SK-N-SH (cell line): ENCODE data around the gene TMEM163. TPM values are rescaled to one million over a fixed set of nuclear protein-coding genes. Genes with fewer than 3 reads are reported as not detected.

Source experiments
- CTCF ChIA-PET: fragments of 300-600, 350-600 bp; formaldehyde crosslinking; extraction: SDS; loops from one replicate; lab custom pipeline; 2021; lab: Yijun Ruan, JAX
- POLR2A ChIA-PET: fragments of 350-600 bp; sonication (Branson Sonifier 250); formaldehyde crosslinking; extraction: SDS; loops from one replicate; lab custom pipeline; 2020; ENCODE audit warnings: antibody characterized with exemption, inconsistent platforms; lab: Yijun Ruan, JAX
- DNase-seq: peaks from one replicate; pipeline ENCODE4 v3.0.0; 2012
- H2AFZ ChIP-seq: fragments of 200-600 bp; sonication (generic); 2 replicates; pipeline ENCODE4 v1.8.1; 2016; ENCODE audit warnings: antibody characterized with exemption, mild to moderate bottlenecking, low read depth
- H3F3A ChIP-seq: fragments of 200-600 bp; sonication (generic); replicated peaks from 2 replicates; pipeline ENCODE3; 2016; ENCODE audit warnings: antibody characterized with exemption, mild to moderate bottlenecking; ENCODE audit not compliant: insufficient read depth
- H3K27ac ChIP-seq, 2 experiments: fragments of 200-500 bp in 1 of 2; fragments of 200-600 bp in 1 of 2; sonication (Bioruptor generic) in 1 of 2; sonication (generic), shearing (Covaris generic) in 1 of 2; 2 replicates each; pipeline versions ENCODE4 v1.5.1 to v1.6.1; 2014 to 2016; ENCODE audit warnings: low read depth in 2 of 2, inconsistent platforms in 1 of 2, low read length in 1 of 2, mild to moderate bottlenecking in 1 of 2, mixed read lengths in 1 of 2
- H3K27me3 ChIP-seq: fragments of 200-600 bp; sonication (generic), shearing (Covaris generic); 2 replicates; pipeline ENCODE4 v1.6.1; 2016; ENCODE audit warnings: mixed run types; ENCODE audit not compliant: insufficient read depth
- H3K36me3 ChIP-seq, 2 experiments: fragments of 200-500 bp in 1 of 2; fragments of 200-600 bp in 1 of 2; sonication (Bioruptor generic) in 1 of 2; sonication (generic) in 1 of 2; replicated peaks in 1 of 2; 2 replicates each; pipeline versions ENCODE3 to v1.5.1; 2014 to 2016; ENCODE audit warnings: low read length in 1 of 2, mild to moderate bottlenecking in 1 of 2; ENCODE audit not compliant: insufficient read depth in 2 of 2, control insufficient read depth in 1 of 2
- H3K4me1 ChIP-seq, 2 experiments: fragments of 200-500 bp in 1 of 2; fragments of 200-600 bp in 1 of 2; sonication (Bioruptor generic) in 1 of 2; sonication (generic), shearing (Covaris generic) in 1 of 2; 2 replicates each; pipeline versions ENCODE4 v1.5.1 to v1.6.1; 2014 to 2016; ENCODE audit warnings: low read depth in 1 of 2, low read length in 1 of 2, mixed run types in 1 of 2; ENCODE audit not compliant: insufficient read depth in 2 of 2, control insufficient read depth in 1 of 2
- H3K4me2 ChIP-seq: fragments of 200-600 bp; sonication (generic), shearing (Covaris generic); 2 replicates; pipeline ENCODE4 v1.6.1; 2017; ENCODE audit warnings: mixed run types
- H3K4me3 ChIP-seq, 2 experiments: fragments of 200-500 bp in 1 of 2; fragments of 200-600 bp in 1 of 2; sonication (Bioruptor generic) in 1 of 2; sonication (generic), shearing (Covaris generic) in 1 of 2; 2 replicates each; pipeline versions ENCODE4 v1.5.1 to v1.8.1; 2014 to 2016; ENCODE audit warnings: low read depth in 2 of 2, inconsistent platforms in 1 of 2, low read length in 1 of 2, mild to moderate bottlenecking in 1 of 2, mixed read lengths in 1 of 2, moderate library complexity in 1 of 2
- H3K79me2 ChIP-seq: fragments of 200-600 bp; sonication (generic); 2 replicates; pipeline ENCODE4 v1.8.1; 2017; ENCODE audit warnings: mild to moderate bottlenecking; ENCODE audit not compliant: insufficient read depth
- H3K9ac ChIP-seq: fragments of 200-600 bp; sonication (generic); 2 replicates; pipeline ENCODE4 v1.6.1; 2017; ENCODE audit warnings: mixed run types
- H3K9me2 ChIP-seq: fragments of 200-600 bp; sonication (generic); 2 replicates; pipeline ENCODE4 v1.6.1; 2017; ENCODE audit warnings: mixed run types
- H3K9me3 ChIP-seq: fragments of 200-600 bp; sonication (generic); 2 replicates; pipeline ENCODE4 v1.6.1; 2017; ENCODE audit warnings: mixed run types, mild to moderate bottlenecking, moderate library complexity
- H4K20me1 ChIP-seq: fragments of 200-600 bp; sonication (generic); 2 replicates; pipeline ENCODE4 v1.6.1; 2017; ENCODE audit warnings: mild to moderate bottlenecking, mixed run types; ENCODE audit not compliant: insufficient read depth
- CHD2 ChIP-seq: fragments of 150-350 bp; IDR thresholded peaks from 2 replicates; pipeline ENCODE4 v1.6.1; 2018; ENCODE audit warnings: low read length; ENCODE audit not compliant: partially characterized antibody
- EP300 ChIP-seq, 2 experiments: IDR thresholded peaks; 2 replicates each; pipeline versions ENCODE4 v1.4.0 to v1.6.1; 2012; ENCODE audit warnings: borderline replicate concordance in 1 of 2, low read depth in 1 of 2, low read length in 1 of 2
- GABPA ChIP-seq: IDR thresholded peaks from 2 replicates; pipeline ENCODE4 v1.4.0; 2012; ENCODE audit warnings: low read depth, mild to moderate bottlenecking
- GATA2 ChIP-seq: sonication (generic); formaldehyde crosslinking; IDR thresholded peaks from 2 replicates; pipeline ENCODE4 v1.5.0; 2020; ENCODE audit warnings: mild to moderate bottlenecking, missing genetic modification reagents
- MAX ChIP-seq: IDR thresholded peaks from 2 replicates; pipeline ENCODE4 v1.4.0; 2012; ENCODE audit warnings: low read depth
- NRF1 ChIP-seq: IDR thresholded peaks from 2 replicates; pipeline ENCODE4 v1.6.1; 2012; ENCODE audit warnings: low read depth, mild to moderate bottlenecking, low read length
- PBX3 ChIP-seq: IDR thresholded peaks from 2 replicates; pipeline ENCODE4; 2012
- POLR2AphosphoS5 ChIP-seq: IDR thresholded peaks from 2 replicates; pipeline ENCODE4 v1.6.1; 2012; ENCODE audit warnings: low read depth, low read length
- RAD21 ChIP-seq: IDR thresholded peaks from 2 replicates; pipeline ENCODE4 v1.6.1; 2012; ENCODE audit warnings: mild to moderate bottlenecking, low read length
- RCOR1 ChIP-seq: fragments of 150-350 bp; IDR thresholded peaks from 2 replicates; pipeline ENCODE4 v1.6.1; 2017; ENCODE audit warnings: antibody characterized with exemption, low read length
- REST ChIP-seq: IDR thresholded peaks from 2 replicates; pipeline ENCODE4 v1.6.1; 2012; ENCODE audit warnings: mild to moderate bottlenecking, low read depth, low read length, moderate library complexity
- SIN3A ChIP-seq: IDR thresholded peaks from 2 replicates; pipeline ENCODE4 v1.6.1; 2012; ENCODE audit warnings: low read depth, mild to moderate bottlenecking, low read length, moderate library complexity, borderline replicate concordance
- SMC3 ChIP-seq: IDR thresholded peaks from 2 replicates; pipeline ENCODE4 v1.6.1; 2012; ENCODE audit warnings: low read depth, low read length, improper control_type of control experiment
- TAF1 ChIP-seq: IDR thresholded peaks from 2 replicates; pipeline ENCODE4 v1.6.1; 2012; ENCODE audit warnings: low read depth, mild to moderate bottlenecking, low read length, moderate library complexity, borderline replicate concordance
- YY1 ChIP-seq: IDR thresholded peaks from 2 replicates; pipeline ENCODE4 v1.4.0; 2012; ENCODE audit warnings: low read depth, mild to moderate bottlenecking
- WGBS: methylation state at CpG from one replicate; pipeline ENCODE4 v1.1.6; 2017; ENCODE audit warnings: low lambda C conversion rate; 5-methylcytosine and 5-hydroxymethylcytosine counted together
- polyA plus RNA-seq, 3 experiments: library from polyadenylated mRNA; depleted of rRNA; stranded (reverse); fragments of >200 nt; gene quantifications; 2 replicates each; pipeline ENCODE4 v1.2.3, GENCODE V29; 2012

TMEM163 gene
- polyA plus RNA-seq, 1 of the 3 experiments (the other 2 are of a cell fraction), result not detected

GRCh38 chr2:134462791-134463698 lies 255.8 kb downstream of the TMEM163 start:
- DNase-seq, result no peak
- H3K79me2 ChIP-seq, result no peaks in the 10 kb centered on the region
- TF ChIP-seq RCOR1 (no peak), SMC3 (no peak), TAF1 (no peak), PBX3 (no peak), REST (no peak), EP300 (IDR thresholded peaks at IDR 0.05; ENCODE audit: borderline replicate concordance in 1 of 2, low read depth in 1 of 2, low read length in 1 of 2) (no peak), MAX (no peak)
- H3F3A ChIP-seq, result no peaks in the 10 kb centered on the region
- no peak overlapping the region for H3K4me3 ChIP-seq
- no peaks in the 10 kb centered on the region for H3K36me3 ChIP-seq
- H3K9me3 ChIP-seq, result no peaks in the 10 kb centered on the region
- H3K4me2 ChIP-seq, result no peak overlapping the region
- no peaks in the 10 kb centered on the region for H3K27me3 ChIP-seq
- no peaks in the 10 kb centered on the region for H3K9me2 ChIP-seq
- H3K9ac ChIP-seq, result no peak overlapping the region
- H4K20me1 ChIP-seq, result no peaks in the 10 kb centered on the region
- H3K4me1 ChIP-seq, result peaks cover 0 to 14% of the 10 kb centered on the region in 2 experiments; a peak in 1 of 4 replicates
- H2AFZ ChIP-seq, result no peak overlapping the region
- WGBS, result 80% methylated on average over 9 of the region's 11 CpGs
- POLR2A ChIA-PET, result no interaction called here
- CTCF ChIA-PET, result interaction anchor here (0.8 to 5.5 kb wide), 3 partner anchors 12 to 541 kb away, joined by 4 to 50 read pairs (median 5); no protein-coding TSS in a partner anchor
- H3K27ac ChIP-seq, result no peak overlapping the region

GRCh38 chr2:134462275-134462674 lies 256.5 kb downstream of the TMEM163 start:
- TF ChIP-seq TAF1 (no peak), SIN3A (no peak), YY1 (no peak), RAD21 (no peak), NRF1 (no peak), GATA2 (no peak), GABPA (no peak), POLR2AphosphoS5 (no peak), CHD2 (no peak)
- DNase-seq, result no peak
- ChIA-PET POLR2A (interaction anchor here (1.2 kb wide), 1 partner anchor 456 kb away, joined by 3 read pairs; the partner anchor contains the start of gene CCNT2), CTCF (interaction anchor here (1.5 to 5.5 kb wide), 2 partner anchors 11 to 432 kb away, joined by 4 to 50 read pairs; no protein-coding TSS in a partner anchor)
- Histone ChIP-seq H3K36me3 (no peaks in the 10 kb centered on the region), H3K4me2 (no peak overlapping the region), H4K20me1 (no peaks in the 10 kb centered on the region), H3K27ac (no peak overlapping the region), H3K4me1 (peaks cover 0 to 14% of the 10 kb centered on the region in 2 experiments; a peak in 1 of 4 replicates), H3K79me2 (no peaks in the 10 kb centered on the region), H3K4me3 (no peak overlapping the region), H3F3A (no peaks in the 10 kb centered on the region), H3K27me3 (no peaks in the 10 kb centered on the region), H2AFZ (no peak overlapping the region), H3K9me3 (no peaks in the 10 kb centered on the region), H3K9ac (no peak overlapping the region), H3K9me2 (no peaks in the 10 kb centered on the region)
- WGBS, result 68% methylated on average over 6 of the region's 6 CpGs
